ENCODE data around the gene NFAT5. TPM values are rescaled to one million over a fixed set of nuclear protein-coding genes. Genes with fewer than 3 reads are reported as not detected.
A peak's percentile ranks its signal among the peaks of the same experiment; 100 is the strongest.

The NFAT5 gene
- total and polyA plus RNA-seq, 3 donors from 2014 or later: 20.5 to 101 (median 72.4) TPM

DNA sequence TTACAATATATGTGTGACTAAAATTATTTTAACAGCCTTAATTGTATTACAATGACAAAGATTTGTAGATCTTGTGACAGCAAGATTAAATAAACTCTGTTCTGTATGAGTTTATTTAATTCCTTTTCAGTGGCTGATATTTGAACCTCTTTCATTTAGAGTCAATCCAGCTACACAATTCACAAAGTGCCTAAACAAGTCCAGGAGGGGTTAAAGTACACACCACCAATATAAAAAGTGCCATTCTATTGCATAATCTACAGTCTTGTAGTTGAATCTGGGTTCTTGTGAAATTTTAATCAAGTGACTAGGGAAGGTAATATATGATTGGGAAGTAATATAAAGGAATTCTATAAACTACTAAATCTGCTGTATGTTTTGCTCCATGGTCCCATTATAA, 3.9 kb upstream of the NFAT5 start:
- no peaks in the 10 kb centered on the region for H3K27me3 ChIP-seq
- H3K4me1 ChIP-seq: peaks cover 11% of the 10 kb centered on the region
- no peak overlapping the region for H3K4me3 ChIP-seq
- intact Hi-C loops (cut with DNase I; ENCODE audit: low total_unique reads): no loop called here
- no peak for DNase-seq
- H3K36me3 ChIP-seq (ENCODE audit: low read depth, missing control alignments): no peaks in the 10 kb centered on the region
- H3K27ac ChIP-seq: no peak overlapping the region
- TF ChIP-seq, protein P1, sequence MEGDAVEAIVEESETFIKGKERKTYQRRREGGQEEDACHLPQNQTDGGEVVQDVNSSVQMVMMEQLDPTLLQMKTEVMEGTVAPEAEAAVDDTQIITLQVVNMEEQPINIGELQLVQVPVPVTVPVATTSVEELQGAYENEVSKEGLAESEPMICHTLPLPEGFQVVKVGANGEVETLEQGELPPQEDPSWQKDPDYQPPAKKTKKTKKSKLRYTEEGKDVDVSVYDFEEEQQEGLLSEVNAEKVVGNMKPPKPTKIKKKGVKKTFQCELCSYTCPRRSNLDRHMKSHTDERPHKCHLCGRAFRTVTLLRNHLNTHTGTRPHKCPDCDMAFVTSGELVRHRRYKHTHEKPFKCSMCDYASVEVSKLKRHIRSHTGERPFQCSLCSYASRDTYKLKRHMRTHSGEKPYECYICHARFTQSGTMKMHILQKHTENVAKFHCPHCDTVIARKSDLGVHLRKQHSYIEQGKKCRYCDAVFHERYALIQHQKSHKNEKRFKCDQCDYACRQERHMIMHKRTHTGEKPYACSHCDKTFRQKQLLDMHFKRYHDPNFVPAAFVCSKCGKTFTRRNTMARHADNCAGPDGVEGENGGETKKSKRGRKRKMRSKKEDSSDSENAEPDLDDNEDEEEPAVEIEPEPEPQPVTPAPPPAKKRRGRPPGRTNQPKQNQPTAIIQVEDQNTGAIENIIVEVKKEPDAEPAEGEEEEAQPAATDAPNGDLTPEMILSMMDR (IDR thresholded peaks at IDR 0.05): no peak
- no peak for TF ChIP-seq POLR2A (IDR thresholded peaks at IDR 0.05)
- no peaks in the 10 kb centered on the region for H3K9me3 ChIP-seq

DNA sequence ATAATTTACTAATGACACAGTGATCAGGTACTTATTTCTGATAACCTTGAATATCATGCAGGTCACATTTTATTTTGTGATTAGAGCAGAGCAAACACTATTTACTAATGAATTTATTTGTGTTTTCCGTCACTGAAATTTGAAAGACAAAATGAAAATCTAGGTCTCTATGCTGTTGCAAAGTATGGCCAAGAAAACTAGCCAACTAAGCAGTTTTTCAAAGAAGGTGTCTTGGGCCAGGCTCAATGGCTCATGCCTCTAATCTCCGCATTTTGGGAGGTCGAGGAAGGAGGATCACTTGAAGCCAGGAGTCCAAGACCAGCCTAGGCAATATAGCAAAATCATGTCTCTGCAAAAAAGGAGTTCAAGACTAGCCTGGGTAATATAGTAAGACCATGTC, 3.0 kb upstream of the NFAT5 start:
- Histone ChIP-seq H3K36me3 (ENCODE audit: low read depth, missing control alignments) (no peaks in the 10 kb centered on the region), H3K27me3 (no peaks in the 10 kb centered on the region), H3K4me1 (peaks cover 16% of the 10 kb centered on the region), H3K27ac (no peak overlapping the region), H3K4me3 (no peak overlapping the region), H3K9me3 (no peaks in the 10 kb centered on the region)
- 94 to 97% methylated on average over 3 of the region's 3 CpGs for WGBS, 2 donors
- TF ChIP-seq, protein P1 (IDR thresholded peaks at IDR 0.05): no peak
- no peak for TF ChIP-seq POLR2A (IDR thresholded peaks at IDR 0.05)
- intact Hi-C loops (cut with DNase I; ENCODE audit: low total_unique reads): no loop called here
- DNase-seq: no peak

DNA sequence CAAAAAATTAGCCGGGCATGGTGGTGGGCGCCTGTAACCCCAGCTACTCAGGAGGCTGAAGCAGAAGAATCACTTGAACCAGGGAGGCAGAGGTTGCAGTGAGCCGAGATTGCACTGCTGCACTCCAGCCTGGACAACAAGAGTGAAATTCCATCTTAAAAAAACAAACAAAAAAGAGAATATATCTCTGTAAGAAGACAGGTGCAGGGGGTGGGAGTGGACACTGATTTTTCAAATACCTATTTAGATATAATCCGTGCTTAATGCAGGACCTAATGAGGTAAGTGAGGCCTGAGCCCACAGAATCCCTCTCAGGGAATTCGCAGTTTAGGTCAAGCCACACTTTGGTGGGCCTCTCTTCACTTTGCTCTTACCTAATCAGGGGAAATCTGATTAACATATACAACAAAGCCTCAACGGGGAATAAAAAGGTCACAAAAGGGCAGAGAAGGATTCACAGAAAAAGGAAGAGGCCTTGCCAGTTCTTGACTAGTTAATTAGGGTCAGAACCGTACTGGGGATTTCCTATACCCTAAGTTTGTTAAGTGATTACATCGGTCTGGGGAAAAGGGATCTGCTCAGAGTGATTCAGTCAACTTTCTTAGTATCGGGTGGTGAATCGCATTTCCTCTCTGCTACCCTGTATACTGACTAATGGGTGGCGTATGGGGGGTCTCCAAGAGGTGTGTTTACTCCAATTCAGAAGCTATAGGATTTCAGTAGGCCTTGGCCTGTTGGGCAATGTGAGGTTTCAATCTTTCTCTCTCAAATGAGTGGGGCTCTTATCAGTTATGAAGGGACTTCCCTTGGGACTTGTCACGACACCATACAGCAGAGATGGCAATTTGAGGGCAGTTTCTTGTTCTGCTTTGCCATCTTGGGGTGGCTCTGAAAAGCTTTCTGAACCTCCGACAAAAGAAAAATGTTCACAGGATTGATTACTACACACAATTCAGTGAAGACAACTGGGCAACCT, 1.9 kb upstream of the NFAT5 start:
- intact Hi-C loops (cut with DNase I; ENCODE audit: low total_unique reads): no loop called here
- H3K27ac ChIP-seq: peak overlapping the region in 1 of 2 donors; percentile 7
- H3K36me3 ChIP-seq (ENCODE audit: low read depth, missing control alignments): no peaks in the 10 kb centered on the region
- TF ChIP-seq, protein P1 (IDR thresholded peaks at IDR 0.05): no peak
- no peak for TF ChIP-seq POLR2A (IDR thresholded peaks at IDR 0.05)
- no peaks in the 10 kb centered on the region for H3K27me3 ChIP-seq
- H3K4me3 ChIP-seq: no peak overlapping the region
- no peak for DNase-seq
- peaks cover 19% of the 10 kb centered on the region for H3K4me1 ChIP-seq
- no peaks in the 10 kb centered on the region for H3K9me3 ChIP-seq
- 56 to 73% methylated on average over 13 of the region's 13 CpGs for WGBS, 2 donors

DNA sequence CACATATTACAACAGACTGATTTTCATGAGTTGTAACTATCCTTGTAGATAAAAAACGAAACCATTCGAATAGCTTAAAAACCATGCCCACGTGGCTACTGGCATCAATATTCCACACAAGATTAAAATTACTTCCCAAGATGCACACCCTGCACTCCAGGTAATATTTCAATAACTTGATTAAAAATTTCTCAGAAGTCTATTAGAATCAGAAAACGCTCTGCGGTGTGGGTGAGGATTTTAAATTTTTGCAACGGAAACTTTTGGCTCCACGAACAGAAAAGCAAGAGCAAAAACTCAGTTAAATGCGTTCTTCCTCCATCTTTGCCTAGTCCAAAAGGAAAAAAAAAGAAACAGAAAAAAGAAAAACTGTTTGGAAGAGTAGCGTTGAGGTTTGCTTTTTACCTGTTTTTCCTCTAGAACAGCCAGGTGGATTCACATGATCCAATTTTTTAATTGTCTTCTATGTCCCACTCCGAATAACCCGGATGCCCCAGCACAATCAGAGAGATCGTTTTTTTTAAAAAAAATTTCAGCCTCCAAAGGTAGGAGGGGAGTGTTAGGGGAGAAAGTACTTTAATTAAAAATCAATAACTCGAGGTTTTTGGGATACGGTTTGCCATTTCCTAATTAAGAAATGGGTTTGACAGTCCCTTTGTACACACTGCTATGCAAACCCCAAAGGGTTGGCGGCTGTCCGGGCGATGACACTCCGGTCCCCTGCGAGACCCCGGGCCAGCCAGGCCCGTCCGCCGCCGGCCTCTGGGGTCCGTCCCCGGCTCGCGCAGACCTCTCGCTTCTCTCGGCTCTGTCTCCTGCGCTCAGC, 708 bp upstream of the NFAT5 start:
- Histone ChIP-seq H3K36me3 (ENCODE audit: low read depth, missing control alignments) (no peaks in the 10 kb centered on the region), H3K9me3 (no peaks in the 10 kb centered on the region), H3K4me1 (peaks cover 19% of the 10 kb centered on the region), H3K27ac (peak overlapping the region; percentile 93 to 99), H3K4me3 (peak overlapping the region; percentile 92 to 98), H3K27me3 (no peaks in the 10 kb centered on the region)
- WGBS, 2 donors: 2 to 3% methylated on average over 31 of the region's 31 CpGs
- intact Hi-C loops (cut with DNase I; ENCODE audit: low total_unique reads): no loop called here
- no peak for TF ChIP-seq POLR2A (IDR thresholded peaks at IDR 0.05)
- TF ChIP-seq, protein P1 (IDR thresholded peaks at IDR 0.05): no peak
- no peak for DNase-seq

Measured in testis (tissue), 3 donors.